ENCODE measurements around the gene GOLGA8K. TPM values are rescaled to one million over a fixed set of nuclear protein-coding genes. Genes with fewer than 3 reads are reported as not detected.

Gene GOLGA8K, protein sequence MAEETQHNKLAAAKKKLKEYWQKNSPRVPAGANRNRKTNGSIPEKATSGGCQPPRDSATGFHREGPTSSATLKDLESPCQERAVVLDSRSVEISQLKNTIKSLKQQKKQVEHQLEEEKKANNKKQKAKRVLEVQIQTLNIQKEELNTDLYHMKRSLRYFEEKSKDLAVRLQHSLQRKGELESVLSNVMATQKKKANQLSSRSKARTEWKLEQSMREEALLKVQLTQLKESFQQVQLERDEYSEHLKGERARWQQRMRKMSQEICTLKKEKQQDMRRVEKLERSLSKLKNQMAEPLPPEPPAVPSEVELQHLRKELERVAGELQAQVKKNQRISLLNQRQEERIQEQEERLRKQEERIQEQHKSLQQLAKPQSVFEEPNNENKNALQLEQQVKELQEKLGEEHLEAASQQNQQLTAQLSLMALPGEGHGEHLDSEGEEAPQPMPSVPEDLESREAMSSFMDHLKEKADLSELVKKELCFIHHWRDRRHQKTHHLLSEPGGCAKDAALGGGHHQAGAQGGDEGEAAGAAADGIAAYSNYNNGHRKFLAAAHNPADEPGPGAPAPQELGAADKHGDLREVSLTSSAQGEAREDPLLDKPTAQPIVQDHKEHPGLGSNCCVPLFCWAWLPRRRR
- not detected in 2 replicates for total RNA-seq

GRCh38 chr15:32403192-32403591 is at the start of gene GOLGA8K:
Gene GOLGA8K, minus strand, starts transcription at chr15:32403292. Its CDS starts 98 bp downstream, at chr15:32403194.

Other genes starting within 250 kb of the GOLGA8K start
- not detected in 2 replicates for gene GOLGA8O, start 52.3 kb upstream of the GOLGA8K start, total RNA-seq
- gene GOLGA8N, start 190.2 kb upstream of the GOLGA8K start, total RNA-seq, result 0.84 and 2.1 TPM in 2 replicates
- 23.3 and 32.6 TPM in 2 replicates for gene ARHGAP11A, start 212.2 kb upstream of the GOLGA8K start, total RNA-seq
- gene SCG5, start 238.4 kb upstream of the GOLGA8K start, total RNA-seq, result 15.8 and 16.3 TPM in 2 replicates